Renal cortex interstitium (tissue), 11 donors: ENCODE measurements around the gene TICAM2. TPM values are rescaled to one million over a fixed set of nuclear protein-coding genes. Genes with fewer than 3 reads are reported as not detected.
A peak's percentile ranks its signal among the peaks of the same experiment; 100 is the strongest.

Experiments used
- DNase-seq, 11 donors: peaks; one replicate each; pipeline ENCODE4 v3.0.0-alpha.2; 2013; ENCODE audit warnings: low read depth in 9 of 11, low spot score in 4 of 11; ENCODE audit errors: extremely low read depth in 1 of 11
- polyA plus RNA-seq, 3 donors: library from polyadenylated mRNA; unstranded; fragments of 120-200 nt; gene quantifications; one replicate each; pipeline ENCODE4 v1.2.1, GENCODE V29; 2013; ENCODE audit not compliant: insufficient read length in 3 of 3

TICAM2 gene
- polyA plus RNA-seq, 3 donors = 2.8 to 4.4 (median 3.8) TPM

DNA sequence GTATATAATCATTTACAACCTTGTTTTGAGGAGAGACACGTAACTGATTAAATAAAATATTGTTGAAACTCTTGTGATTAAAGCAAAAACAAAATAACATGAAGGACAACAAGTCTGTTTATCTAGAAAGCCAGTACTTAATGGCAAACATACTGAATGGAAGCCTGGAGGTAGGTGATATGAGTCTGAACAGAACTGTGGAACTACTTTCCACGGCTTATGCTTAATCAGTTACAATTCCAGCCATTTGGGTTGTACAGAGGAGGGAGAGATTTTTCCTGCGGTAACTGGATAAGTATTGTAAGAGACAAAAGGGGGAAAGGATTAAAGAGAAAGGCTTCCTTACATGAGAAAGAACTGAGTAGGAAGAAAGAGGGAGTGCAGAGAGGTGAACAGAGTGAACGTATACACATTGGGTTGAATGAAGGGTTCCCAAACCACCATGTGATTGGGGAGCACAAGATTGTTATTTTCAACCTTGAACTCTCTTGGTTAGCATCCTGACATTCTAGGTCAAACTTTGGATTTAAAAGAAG, 19.2 kb upstream of the TICAM2 start:
- DNase-seq = no peak

DNA sequence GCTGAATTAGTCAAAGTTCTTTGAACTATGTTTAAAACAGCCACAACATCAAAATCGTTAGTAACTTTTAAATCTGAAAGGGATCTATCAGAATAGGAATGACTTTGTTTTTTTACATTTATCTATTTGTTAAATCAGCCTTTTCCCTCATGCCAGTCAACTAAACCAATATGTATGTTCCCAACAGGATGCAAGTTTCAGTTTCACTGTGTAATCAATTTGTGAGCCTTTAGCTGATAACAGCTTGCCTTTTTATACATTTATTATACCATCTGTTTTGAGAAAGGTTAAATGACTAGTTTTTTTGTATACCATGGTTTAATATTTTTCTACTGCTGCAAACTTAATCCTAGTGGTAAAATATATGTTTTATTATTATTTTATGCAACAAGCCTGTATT, 14.6 kb upstream of the TICAM2 start:
- DNase-seq = no peak

DNA sequence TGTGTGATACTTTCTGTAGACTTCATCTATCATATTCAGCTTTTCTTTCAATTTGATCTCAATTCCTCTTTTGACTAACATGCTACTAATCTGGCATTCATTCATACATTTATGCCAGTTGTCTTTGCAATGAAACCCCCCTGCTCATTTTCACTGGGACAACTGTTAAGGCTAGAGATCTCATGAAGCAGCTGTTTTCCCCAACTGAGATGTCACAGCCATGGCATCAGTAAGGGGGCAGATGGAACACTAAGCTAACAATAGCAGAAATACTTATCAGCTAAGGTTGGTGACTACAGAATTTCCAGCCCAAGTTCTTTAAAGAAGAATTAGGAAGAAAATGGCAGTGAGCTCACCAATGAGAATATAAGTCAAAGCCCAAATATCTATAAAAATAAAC, 14.2 kb upstream of the TICAM2 start:
- no peak for DNase-seq

DNA sequence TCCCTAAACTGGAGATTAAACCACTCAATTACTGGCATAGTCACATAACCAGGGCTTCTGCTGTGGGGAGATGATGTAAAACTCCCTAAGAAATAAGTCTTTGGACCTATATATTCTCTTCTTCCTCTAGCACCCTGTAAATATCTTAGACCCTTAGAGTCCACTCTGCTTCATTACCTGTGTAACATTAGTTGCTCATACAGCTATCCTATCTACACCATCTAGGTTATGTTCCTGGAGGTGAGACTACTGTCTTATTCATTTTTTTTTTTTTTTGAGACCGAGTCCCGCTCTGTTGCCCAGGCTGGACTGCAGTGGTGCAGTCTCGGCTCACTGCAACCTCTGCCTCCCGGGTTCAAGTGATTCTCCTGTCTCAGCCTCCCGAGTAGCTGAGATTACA, 9.6 kb upstream of the TICAM2 start:
- no peak for DNase-seq

DNA sequence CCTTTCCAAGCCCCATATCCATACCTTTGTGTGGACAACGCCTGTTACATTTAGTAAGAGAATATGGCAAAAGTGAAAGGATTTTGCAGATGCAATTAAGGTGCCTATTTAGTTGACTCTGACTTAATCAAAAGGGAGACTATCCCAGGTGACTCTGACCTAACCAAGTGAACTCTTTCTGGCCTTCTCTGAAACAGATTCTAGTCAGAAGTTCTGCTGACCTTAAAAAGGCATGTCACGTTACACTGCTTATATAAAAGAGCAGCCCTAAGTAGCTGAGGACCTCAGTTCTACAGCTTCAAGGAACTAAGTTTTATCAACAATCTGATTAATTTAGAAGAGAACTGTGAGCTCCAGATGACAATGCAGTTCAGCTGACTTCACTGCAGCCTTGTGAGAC, 5.7 kb upstream of the TICAM2 start:
- no peak for DNase-seq

DNA sequence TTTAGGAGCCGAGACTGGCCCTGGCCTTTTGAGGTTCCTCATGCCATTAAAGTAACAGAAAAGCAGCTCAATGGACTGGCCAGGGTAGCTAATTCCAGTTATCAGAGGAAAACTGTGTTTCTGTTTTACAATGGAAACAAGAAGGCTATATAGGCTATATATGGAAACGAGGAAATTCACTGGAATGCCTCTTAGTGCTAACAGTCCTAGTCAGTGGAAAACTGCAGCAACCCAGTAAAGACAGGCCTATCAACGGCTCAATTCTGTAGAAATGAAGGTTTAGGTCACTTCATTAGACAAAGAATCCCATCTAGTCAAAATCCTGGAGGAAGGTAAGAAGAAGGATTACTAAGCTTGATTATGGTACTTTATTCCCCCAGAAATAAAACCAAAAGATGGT, 3.2 kb upstream of the TICAM2 start:
- DNase-seq = no peak

DNA sequence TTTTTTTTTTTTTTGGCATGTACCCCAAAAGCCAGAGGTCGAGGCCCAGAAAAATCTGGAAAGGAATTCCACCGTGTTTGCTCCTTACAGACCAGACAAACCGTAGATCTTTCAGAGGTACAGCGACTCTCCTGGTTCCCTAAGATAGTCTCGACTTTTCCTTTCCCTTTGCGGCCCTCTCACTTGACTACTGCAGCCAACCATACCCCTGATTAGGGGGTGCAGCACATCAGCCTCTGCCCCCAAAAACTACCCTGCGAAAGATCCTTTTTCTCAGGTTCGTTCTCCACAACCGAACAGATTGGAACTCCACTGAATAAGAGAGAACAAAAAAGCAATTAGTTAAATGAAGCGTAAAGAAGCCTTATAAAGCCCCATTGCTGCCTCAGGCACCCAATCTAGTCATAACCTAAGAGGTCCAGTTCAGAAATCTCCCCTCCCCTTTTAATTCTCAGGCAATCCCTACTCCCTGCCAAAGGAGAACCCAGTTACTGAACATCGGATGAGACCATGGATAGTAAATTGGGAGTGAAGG, 379 bp upstream of the TICAM2 start:
- no peak for DNase-seq

DNA sequence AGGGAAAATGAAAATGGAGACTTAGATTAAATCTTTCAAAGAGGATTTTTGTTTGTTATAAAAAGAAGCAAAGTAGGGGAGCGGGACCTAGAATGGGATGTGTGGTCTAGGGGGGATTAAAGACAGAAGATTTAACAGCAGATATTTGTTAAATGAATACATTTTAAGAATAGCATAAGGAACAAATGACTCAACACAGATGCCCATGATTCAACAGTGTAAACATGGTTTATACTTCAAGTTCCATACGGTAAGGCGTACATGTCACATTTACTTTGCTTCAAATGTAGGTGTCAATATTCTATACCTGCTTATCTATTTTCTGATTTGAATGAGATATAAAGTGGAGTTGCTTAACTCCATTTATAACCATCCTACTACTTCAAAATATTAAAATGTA, 1.5 kb downstream of the TICAM2 start:
- no peak for DNase-seq

DNA sequence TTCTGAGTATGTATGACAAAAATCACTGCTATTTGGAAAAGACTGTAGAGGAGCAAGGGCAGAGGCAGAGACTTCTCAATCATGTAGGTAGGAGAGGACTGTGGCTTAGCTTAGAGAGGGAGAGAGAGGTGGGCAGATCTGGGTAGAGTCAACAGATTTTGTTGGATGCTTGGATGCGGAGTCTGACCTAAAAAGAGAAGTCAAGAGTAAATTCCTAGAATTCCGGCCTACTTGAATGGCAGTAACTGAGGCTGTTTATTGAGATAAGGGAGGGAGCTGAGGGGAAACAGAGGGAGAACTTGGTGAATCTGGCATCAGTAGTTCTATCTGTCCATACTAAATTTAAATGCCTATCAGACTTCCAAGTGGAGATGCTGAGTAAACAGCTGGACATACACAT, 2.4 kb downstream of the TICAM2 start:
- no peak for DNase-seq

DNA sequence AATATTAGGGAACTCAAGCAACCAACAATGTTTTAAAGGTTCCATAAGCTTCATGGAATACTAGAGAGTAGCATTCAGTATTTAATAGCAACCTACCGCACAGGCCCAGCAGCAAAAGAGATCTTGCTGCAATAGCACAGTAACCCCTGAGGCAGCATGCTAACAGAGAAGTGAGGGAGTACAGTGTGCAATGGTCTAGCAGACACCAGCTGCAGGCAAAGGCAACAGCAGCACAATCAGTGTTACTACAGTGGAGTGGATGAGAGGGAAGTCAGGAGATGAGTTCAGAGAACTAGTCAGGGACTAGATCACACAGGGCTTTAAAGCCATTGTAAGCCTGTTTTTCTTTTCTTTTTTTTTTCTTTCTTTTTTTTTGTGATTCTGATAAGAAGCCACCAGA, 2.8 kb downstream of the TICAM2 start:
- peak in 1 of 11 donors; percentile 13 for DNase-seq

DNA sequence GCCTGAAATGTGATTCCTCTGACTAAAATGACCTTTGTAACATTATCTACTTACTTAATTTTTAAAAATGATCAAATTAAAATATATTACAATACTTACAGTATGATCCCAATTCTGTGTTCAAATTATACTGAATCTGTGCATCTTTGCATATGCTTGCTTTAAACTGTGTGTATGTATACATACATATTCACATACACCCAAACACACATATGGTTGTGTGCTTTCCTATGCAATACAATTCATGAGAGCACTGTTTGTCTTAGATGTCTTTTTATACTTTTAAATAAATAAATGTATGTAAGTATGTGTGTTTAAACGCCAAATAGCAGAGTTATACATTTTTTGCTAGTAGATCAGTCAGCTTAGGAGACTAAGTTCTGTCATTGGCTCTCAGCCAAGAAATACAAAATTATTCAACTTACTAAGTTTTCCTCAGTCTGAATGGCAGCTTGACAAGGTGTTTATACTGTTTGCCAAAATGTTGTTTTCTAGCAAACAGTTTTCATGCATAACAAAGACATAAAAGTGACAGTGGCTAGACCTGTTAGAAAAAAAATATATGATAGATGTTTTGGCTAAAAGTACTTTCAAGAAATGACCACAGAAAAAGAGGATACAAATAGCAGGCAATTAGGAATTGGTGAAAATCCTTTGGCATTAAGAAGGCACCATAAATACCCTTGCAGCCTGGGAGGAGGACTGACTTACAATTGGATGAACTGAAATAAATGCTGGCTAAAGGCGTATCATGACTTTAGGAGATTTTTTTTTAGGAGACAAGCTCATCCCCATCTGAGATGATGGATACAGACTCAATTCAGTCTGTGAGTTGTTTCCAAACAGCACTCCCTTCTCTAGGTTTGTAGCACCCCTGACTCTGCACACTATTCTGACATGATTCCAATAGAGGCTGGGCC, 7.9 kb downstream of the TICAM2 start:
- no peak for DNase-seq

DNA sequence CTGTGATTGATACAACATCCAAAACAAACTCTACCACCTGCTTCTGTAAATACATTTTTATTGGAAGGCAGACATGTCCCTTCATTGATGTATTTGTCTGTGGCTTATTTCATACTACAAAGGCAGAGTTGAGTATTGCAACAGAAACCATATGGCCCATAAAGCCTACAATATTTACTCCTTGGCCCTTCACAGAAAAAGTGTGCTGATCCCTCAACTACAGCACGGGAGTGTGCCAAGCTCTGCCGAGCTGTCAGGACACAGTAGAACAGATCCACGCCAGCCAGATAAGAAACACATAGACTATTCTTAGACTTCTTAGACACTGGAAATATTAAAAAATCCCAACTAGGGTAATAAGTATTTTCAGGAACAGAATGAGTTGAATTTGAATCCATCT, 13.2 kb downstream of the TICAM2 start:
- DNase-seq = no peak

DNA sequence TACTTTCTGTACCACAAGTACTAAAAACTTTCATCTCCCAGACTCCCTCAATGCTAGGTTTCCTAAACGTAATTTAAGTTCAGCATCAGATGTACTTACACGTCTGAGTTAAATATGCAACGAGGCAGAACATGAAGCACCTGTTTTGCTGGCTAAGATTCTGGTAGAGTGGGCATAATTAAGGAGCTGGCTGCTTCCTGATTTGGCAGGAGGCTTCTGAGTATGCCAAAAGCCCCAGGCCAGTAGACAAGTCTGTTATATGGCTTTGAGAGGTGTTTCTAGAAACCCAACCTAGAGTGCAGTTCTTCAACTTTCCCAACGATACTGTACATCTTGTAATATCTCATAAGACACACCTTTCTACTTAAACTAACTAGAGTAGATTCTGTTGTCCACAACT, 13.6 kb downstream of the TICAM2 start:
- no peak for DNase-seq

DNA sequence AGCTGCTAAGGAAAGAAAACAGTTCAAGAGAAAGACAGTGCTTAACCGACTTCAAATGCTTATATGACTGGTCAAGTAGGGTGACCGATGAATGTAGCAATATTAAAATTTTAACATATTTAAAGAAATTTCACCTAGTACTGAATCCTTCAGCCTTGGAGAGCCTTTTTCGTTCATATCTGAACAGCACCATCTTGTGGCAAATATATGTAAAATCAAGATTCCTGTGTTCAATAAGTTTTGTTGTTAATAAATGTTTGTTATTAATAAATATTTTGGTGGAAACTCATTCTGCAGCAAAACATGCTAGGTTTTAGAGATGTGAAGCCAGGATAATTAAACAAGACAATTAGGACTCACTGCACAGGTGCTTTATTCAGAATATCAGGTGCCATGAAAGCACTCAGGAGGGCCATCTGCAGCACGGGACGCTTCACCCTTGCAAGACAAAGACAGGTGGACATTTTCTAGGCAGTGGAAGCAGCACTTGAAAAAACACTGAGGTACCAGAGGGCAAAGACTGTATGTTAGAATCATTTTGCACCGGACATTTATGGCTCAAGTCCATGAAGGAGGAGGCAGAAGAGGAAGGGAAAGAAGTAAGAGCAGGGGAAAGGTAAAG, 15.6 kb downstream of the TICAM2 start:
- DNase-seq = no peak

DNA sequence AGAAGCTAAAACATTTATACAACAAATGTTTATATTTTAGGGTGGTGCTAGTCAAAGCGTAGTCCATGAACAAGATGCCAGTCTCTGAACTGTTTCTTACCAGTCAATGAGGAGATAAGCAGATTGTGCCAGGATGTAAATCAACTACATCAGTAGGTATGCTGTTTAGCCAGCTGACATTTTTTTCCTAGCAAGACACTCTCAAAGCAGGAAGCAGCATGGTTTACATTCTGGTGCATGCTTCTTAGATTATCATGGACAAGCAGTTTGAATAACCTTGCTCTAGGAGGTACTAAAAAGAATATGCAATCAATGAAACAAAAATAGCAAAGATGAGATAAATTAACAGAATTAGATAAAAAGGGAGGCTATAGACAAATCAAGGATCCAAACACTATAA, 17.0 kb downstream of the TICAM2 start:
- no peak for DNase-seq

DNA sequence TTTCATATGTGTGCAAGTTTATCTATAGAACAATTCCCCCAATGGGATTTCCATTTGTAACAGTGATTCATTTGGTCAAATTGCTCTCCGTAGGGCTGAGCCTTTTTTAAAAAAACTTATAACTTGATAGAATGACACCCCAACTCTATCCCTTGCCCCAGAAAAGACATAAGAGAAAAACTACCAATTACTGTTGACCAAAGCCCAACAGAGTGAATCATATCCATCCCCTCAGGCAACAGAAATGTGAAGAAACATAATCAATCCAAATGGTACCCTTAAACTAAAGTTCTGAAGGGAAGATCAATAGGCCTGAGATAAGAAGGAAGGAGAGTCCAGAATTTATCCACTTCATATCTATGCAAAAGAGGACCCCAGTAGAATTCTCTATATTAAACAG, 17.8 kb downstream of the TICAM2 start:
- no peak for DNase-seq

DNA sequence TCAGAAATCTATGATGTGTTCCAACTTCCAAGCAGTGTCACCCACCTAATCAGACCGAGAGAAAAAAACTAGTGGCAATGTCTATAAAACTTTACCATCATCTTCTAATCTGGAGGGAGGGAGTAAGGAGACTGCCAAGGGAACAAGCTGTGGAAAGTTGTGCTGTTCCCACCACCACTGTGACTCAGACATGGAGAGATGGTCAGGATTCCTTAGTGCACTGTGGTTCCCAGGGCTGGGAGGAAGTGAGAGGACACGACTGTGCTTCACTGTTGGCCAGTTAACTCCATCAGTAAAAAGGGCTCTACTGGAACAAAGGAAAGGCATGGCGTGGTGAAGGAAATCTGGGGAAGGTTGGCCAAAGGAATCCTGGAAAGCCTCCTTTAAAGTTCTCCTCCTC, 18.8 kb downstream of the TICAM2 start:
- no peak for DNase-seq

DNA sequence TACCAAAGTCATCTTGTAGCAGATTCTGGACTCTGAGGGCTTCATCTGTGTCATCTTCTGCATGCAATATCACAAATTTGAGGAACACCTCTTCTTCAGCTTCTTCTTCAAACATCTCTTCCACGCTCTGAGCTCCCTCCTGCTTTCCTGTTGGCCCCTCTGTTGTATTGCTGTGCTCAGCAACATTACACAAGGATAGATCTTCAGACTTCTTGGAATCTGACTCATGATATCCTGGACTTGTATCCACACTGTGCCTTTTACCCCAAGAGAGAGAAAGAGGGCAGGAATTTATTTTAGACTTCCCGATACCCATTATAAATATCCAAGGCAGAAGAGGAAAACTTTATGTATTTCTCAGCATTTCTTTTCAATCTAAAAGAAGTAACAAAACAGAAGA, 21.3 kb downstream of the TICAM2 start:
- DNase-seq = no peak

DNA sequence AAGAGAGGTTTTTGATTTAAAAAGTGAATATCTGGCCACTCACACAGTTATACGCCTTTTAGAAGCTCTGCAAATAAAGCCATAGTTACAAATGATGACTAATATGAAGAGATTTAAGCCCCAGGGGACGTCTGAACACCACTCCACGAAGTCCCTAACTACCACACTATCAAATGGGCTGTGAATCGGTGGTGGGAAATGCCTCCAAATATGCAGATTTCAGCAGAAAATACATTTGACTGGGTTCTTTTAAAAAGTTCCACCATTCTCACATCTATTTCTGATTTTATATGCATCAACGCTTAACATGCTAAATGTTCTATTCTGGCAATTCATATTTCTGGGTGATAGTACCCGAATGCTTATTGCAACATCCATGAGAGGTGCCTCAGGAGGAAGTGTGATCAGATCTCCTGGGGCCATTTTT, 22.5 kb downstream of the TICAM2 start:
- DNase-seq = no peak

DNA sequence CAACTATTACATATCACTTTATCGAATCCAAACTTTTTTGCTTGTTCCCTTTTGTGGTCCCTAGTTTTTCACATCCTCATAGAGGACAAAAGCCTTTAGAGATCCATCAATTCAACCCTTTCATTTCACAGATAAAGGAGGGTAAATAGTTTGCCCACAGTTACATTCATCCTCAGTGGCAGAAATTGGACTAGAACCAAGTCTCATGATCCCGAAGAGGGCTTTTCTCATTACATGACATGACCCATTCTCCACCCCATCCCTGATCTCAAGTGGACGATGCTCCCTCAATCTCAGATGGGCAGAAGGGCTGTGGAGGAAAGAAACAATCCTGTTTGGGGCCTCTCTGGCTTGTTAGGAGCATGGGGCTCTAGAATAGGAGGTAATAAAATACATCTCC, 23.1 kb downstream of the TICAM2 start:
- DNase-seq = no peak
